ENCODE data around the gene EFCAB12. TPM values are rescaled to one million over a fixed set of nuclear protein-coding genes. Genes with fewer than 3 reads are reported as not detected.

Gene EFCAB12
- total RNA-seq, 1 donor from 2014 or later, result 0.14 TPM

DNA sequence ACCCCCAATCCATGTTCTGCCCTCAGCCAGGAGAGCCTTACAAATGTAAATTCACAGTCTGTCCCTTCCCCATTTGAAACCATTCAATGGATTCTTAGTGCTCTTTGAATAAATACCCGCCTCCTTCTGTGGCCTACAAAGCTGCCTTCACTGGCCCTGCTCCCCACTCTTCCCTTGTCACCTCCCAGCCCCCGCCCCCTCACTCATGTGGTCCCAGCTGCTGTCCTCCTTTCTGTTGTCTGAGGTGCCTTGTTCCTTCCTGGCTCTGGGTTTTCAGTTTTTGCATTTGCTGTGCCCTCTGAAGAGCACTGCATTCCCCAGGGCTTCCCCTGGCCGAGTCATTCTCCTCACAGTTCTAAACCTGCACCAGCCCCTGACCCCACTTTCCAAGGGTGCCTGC is 3.2 kb downstream of the EFCAB12 start:
- Histone ChIP-seq H3K4me2 (ENCODE audit: low read length) (no peak overlapping the region), H3K27me3 (ENCODE audit: insufficient read depth, low read length) (peaks cover 6% of the 10 kb centered on the region), H3K9me3 (ENCODE audit: insufficient read depth, low read depth, low read length) (no peaks in the 10 kb centered on the region), H3K4me3 (ENCODE audit: insufficient read depth, low read depth, low read length) (no peak overlapping the region), H3K4me1 (ENCODE audit: insufficient read depth, low read length) (peaks cover 10% of the 10 kb centered on the region), H4K20me1 (ENCODE audit: insufficient read depth, low read length) (no peaks in the 10 kb centered on the region), H3K9ac (ENCODE audit: low read length) (no peak overlapping the region), H3K27ac (ENCODE audit: low read depth, low read length) (no peak overlapping the region), H3K79me2 (ENCODE audit: insufficient read depth, low read length) (no peaks in the 10 kb centered on the region), H3K36me3 (ENCODE audit: insufficient read depth, low read length) (no peaks in the 10 kb centered on the region), H2AFZ (ENCODE audit: low read depth, low read length) (no peak overlapping the region)
- Mint-ChIP-seq H3K4me3 (ENCODE audit: unreplicated experiment) (no peak overlapping the region), H3K4me1 (ENCODE audit: low read depth, unreplicated experiment) (peaks cover 15% of the 10 kb centered on the region), H3K36me3 (ENCODE audit: low read depth, unreplicated experiment) (no peaks in the 10 kb centered on the region), H3K27ac (ENCODE audit: unreplicated experiment) (no peak overlapping the region), H3K9me3 (ENCODE audit: unreplicated experiment) (no peaks in the 10 kb centered on the region), H3K27me3 (ENCODE audit: low read depth, unreplicated experiment) (peaks cover 5% of the 10 kb centered on the region)
- FAIRE-seq, result no peak
- DNase-seq (ENCODE audit: low read depth), result no peak
- TF ChIP-seq CTCF (IDR thresholded peaks at IDR 0.05; ENCODE audit: insufficient read depth, low read depth, low read length) (no peak), EZH2 (IDR thresholded peaks at IDR 0.05; ENCODE audit: insufficient read depth, low read length) (no peak)

- H3K4me3 ChIP-seq (ENCODE audit: insufficient read depth, low read depth, low read length), result no peak overlapping the region
- Mint-ChIP-seq H3K4me1 (ENCODE audit: low read depth, unreplicated experiment) (peaks cover 15% of the 10 kb centered on the region), H3K4me3 (ENCODE audit: unreplicated experiment) (no peak overlapping the region), H3K27me3 (ENCODE audit: low read depth, unreplicated experiment) (peaks cover 5% of the 10 kb centered on the region), H3K27ac (ENCODE audit: unreplicated experiment) (peak overlapping the region; percentile 10), H3K36me3 (ENCODE audit: low read depth, unreplicated experiment) (no peaks in the 10 kb centered on the region), H3K9me3 (ENCODE audit: unreplicated experiment) (no peaks in the 10 kb centered on the region)
- H3K9me3 ChIP-seq (ENCODE audit: insufficient read depth, low read depth, low read length), result no peaks in the 10 kb centered on the region
- no peaks in the 10 kb centered on the region for H3K36me3 ChIP-seq (ENCODE audit: insufficient read depth, low read length)
- DNase-seq (ENCODE audit: low read depth) (no peak), FAIRE-seq (no peak)
- H4K20me1 ChIP-seq (ENCODE audit: insufficient read depth, low read length), result no peaks in the 10 kb centered on the region
- no peak overlapping the region for H2AFZ ChIP-seq (ENCODE audit: low read depth, low read length)
- no peak overlapping the region for H3K4me2 ChIP-seq (ENCODE audit: low read length)
- H3K79me2 ChIP-seq (ENCODE audit: insufficient read depth, low read length), result no peaks in the 10 kb centered on the region
- H3K9ac ChIP-seq (ENCODE audit: low read length), result no peak overlapping the region
- H3K4me1 ChIP-seq (ENCODE audit: insufficient read depth, low read length), result peaks cover 10% of the 10 kb centered on the region
- H3K27ac ChIP-seq (ENCODE audit: low read depth, low read length), result no peak overlapping the region
- peaks cover 6% of the 10 kb centered on the region for H3K27me3 ChIP-seq (ENCODE audit: insufficient read depth, low read length)
- TF ChIP-seq EZH2 (IDR thresholded peaks at IDR 0.05; ENCODE audit: insufficient read depth, low read length) (no peak), CTCF (IDR thresholded peaks at IDR 0.05; ENCODE audit: insufficient read depth, low read depth, low read length) (no peak)
Measured at GRCh38 chr3:129424185-129424841, 4.1 kb downstream of the EFCAB12 start.

- no peaks in the 10 kb centered on the region for H3K79me2 ChIP-seq (ENCODE audit: insufficient read depth, low read length)
- no peaks in the 10 kb centered on the region for H3K9me3 ChIP-seq (ENCODE audit: insufficient read depth, low read depth, low read length)
- no peak overlapping the region for H3K27ac ChIP-seq (ENCODE audit: low read depth, low read length)
- no peak for TF ChIP-seq EZH2 (IDR thresholded peaks at IDR 0.05; ENCODE audit: insufficient read depth, low read length)
- Mint-ChIP-seq H3K36me3 (ENCODE audit: low read depth, unreplicated experiment) (no peaks in the 10 kb centered on the region), H3K27ac (ENCODE audit: unreplicated experiment) (no peak overlapping the region), H3K4me1 (ENCODE audit: low read depth, unreplicated experiment) (peaks cover 13% of the 10 kb centered on the region), H3K4me3 (ENCODE audit: unreplicated experiment) (no peak overlapping the region), H3K27me3 (ENCODE audit: low read depth, unreplicated experiment) (peaks cover 4% of the 10 kb centered on the region), H3K9me3 (ENCODE audit: unreplicated experiment) (no peaks in the 10 kb centered on the region)
- H3K4me2 ChIP-seq (ENCODE audit: low read length), result no peak overlapping the region
- H3K4me3 ChIP-seq (ENCODE audit: insufficient read depth, low read depth, low read length), result no peak overlapping the region
- no peaks in the 10 kb centered on the region for H4K20me1 ChIP-seq (ENCODE audit: insufficient read depth, low read length)
- no peak overlapping the region for H3K9ac ChIP-seq (ENCODE audit: low read length)
- H2AFZ ChIP-seq (ENCODE audit: low read depth, low read length), result no peak overlapping the region
- H3K4me1 ChIP-seq (ENCODE audit: insufficient read depth, low read length), result no peaks in the 10 kb centered on the region
- FAIRE-seq (no peak), DNase-seq (ENCODE audit: low read depth) (no peak)
- H3K36me3 ChIP-seq (ENCODE audit: insufficient read depth, low read length), result no peaks in the 10 kb centered on the region
- peaks cover 9% of the 10 kb centered on the region for H3K27me3 ChIP-seq (ENCODE audit: insufficient read depth, low read length)
Measured at GRCh38 chr3:129422897-129423296, 5.5 kb downstream of the EFCAB12 start.

All from astrocyte (in vitro differentiated cells and primary cell).